HG03139 (cell line): Measurements from ENCODE around the gene SYT15.
A peak's percentile ranks its signal among the peaks of the same experiment; 100 is the strongest.
"Not testable (repeated sequence)": the region's sequence is repeated elsewhere in the genome, so short reads cannot be mapped to it uniquely, and the experiment has no call there.

Experiments
- ATAC-seq: cut with Tn5 transposase; IDR thresholded peaks from one replicate; pipeline ENCODE4 v1.9.1; 2021; ENCODE audit not compliant: unreplicated experiment

The SYT15 gene

DNA sequence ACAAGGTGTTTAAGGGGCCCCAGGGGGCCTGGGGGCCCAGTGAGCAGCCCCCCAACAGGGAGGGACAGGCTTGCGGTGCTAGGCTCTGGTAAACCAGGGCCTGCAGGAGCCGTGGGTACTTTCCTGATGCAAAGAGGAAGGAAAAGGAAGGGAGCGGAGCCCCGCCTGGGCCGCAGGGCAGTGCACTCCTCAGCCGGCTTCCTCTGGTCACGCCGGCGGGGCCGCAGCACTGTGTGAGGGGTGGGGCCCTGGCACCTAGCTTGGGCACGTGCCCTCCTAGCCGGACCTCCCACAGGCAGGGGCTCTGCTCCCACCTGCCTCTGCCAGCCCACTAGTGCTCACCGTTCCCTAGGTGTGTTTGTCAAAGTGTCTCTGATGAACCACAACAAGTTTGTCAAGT lies 6.3 kb downstream of the SYT15 start:
- ATAC-seq = not testable (repeated sequence)

DNA sequence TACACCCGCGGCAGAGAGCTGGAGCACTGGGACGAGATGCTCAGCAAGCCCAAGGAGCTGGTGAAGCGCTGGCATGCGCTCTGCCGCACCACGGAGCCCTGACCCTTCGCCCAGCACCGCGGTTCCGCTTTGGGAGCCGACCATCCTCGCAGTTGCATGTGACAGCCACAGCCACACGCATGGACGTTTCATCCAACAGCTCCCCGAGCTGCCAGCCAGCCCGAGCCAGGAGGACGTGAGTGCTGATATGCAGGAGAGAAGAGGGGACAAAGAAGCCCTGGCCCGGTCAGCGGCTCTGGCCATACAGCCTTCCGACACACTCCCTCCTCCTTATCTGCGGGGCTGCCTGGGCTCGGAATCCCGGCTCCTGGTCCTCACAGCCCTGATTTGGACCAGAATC lies 8.6 kb downstream of the SYT15 start:
- ATAC-seq = not testable (repeated sequence)

DNA sequence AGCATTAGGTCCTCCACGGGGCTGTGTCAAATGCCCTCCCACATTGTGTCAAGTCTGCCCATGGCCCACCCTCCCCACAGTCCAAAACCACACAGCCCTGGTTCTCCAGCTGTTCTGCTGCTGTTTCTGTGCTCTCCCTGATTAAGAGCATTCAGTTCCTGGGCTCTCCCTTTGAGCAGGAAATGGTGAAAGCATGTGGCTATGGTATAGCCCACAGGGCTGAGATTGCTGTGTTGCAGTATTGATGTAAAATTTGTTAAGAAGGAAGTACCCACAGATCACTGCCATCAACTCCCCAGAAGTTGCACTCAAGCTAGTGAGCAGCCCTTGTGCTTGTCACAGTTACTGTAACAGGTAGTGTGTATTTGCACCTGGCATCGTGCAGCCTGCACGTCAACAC lies 9.3 kb downstream of the SYT15 start:
- ATAC-seq = not testable (repeated sequence)

DNA sequence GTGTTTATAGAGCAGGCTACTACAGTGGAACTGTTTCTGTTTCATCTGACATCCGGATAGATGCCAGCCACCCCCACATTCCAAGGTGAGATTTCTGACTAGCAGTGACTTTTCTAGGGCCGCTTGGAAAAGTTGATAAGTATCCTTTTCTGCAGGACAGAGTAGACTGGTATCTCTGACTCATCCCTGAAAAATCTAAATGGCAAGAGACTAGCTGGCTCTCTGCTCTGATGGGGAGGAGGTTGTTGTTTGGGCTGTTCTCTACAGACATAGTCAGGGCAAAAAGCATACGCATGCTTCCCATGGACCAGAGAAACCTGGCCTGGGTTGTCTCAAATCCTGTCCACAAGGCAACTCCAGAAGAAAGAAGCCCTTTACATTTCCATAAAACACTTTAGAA lies 10.7 kb downstream of the SYT15 start:
- not testable (repeated sequence) for ATAC-seq

DNA sequence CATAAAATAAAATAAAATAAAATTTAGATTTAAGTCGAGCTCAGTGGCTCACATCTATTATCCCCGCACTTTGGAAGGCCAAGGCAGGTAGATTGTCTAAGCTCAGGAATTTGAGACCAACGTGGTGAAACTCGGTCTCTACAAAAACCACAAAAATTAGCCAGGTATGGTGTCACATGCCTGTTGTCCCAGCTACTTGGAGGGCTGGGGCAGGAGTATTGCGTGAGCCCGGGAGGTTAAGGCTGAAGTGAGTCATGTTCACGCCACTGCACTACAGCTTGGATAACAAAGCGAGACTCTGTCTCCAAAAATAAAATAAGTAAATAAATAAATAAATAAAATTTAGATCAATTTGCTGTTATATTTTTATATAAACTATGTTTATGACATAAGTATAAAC lies 12.1 kb downstream of the SYT15 start:
- ATAC-seq = not testable (repeated sequence)

DNA sequence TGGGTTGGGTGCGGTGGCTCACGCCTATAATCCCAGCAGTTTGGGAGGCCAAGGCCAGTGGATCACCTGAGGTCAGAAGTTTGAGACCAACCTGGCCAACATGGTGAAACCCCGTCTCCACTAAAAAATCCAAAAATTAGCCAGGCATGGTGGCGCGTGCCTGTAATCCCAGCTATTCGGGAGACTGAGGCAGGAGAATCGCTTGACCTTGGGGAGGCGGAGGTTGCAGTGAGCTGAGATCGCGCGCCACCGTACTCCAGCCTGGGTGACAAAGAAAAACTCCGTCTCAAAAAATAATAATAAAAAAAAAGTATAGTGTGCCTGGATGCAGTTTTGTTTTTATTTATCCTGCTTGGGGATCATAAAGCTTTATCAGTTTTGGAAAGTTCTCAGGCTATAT lies 14.4 kb downstream of the SYT15 start:
- ATAC-seq = not testable (repeated sequence)

DNA sequence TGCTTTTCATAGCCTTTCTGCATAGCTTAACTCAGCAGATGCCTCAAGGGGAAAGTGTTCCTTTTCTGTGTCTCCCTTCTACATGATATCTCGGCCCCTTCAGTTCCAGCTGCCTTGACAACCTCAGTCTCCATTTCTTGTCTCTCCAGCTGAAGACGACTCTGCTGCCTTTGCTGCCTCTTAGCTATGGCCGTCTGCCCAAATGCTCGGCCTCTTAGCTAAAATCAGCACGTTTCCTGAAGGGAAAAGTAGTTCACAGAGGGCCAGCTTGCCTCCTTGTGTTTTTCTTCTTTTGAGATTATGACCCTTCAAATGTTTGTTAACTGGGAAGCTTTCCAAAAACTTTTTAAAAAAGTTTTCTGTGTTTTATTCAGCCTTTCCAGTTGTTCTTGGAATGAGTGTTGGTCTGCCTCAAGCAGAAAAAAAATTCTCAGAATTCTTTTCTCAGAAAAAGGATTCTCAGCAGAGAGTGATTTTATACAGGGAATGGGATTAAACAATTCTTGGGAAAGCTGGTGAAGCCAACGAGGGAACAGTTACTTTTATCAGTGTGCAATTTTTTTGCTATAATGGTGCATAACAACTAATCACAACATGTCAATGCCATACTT lies 15.6 kb downstream of the SYT15 start:
- ATAC-seq = not testable (repeated sequence)

DNA sequence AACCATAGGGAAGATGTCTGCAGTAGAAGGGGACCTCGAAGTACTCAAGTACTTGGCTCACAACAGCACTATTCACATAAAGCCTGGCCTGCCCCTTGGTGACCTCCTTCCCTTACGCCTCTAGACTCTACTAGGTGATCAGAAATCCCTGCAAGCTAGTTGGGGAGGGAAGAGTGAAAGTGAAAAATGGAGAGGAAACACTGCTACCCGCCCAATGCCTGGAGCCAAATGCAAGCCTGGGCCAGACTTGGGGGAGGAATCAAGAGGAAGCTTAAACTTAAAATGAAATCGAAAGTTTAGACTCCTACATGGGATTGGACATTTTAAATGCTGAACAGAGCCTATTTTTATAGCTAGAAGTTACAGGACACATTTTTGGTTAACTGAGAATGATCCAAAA lies 17.6 kb downstream of the SYT15 start:
- not testable (repeated sequence) for ATAC-seq

DNA sequence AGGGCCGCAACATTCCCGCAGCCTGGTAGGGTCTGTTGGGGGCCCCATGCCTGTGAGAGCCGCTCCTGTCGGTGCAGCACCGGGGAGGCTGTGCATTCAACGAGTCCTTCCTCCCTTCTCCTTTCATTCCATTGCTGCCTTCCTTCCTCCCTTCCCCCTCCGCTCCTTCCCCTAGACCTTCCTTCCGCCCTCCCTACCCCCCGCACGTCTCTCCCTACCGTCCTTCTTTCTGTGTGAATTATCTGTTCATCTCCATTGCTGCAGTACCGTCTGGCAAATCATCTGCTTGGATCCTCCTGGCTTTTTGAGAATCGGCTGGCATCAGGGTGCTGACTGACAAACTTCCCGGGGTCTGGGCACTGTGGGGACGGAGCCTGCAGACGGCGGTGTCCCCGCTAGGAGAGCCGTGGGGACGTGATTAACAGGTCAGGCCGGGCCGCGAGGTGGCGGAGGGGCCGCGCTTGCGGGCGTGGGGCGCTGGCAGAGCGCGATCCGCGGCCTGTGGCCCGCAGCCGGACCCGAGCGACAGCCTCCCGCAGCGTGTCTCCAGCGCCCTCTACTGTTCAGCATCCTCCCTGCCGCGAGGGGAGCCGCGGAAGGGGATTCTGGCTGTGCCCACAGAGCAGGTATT lies 18.8 kb downstream of the SYT15 start:
- ATAC-seq = peak; percentile 76

DNA sequence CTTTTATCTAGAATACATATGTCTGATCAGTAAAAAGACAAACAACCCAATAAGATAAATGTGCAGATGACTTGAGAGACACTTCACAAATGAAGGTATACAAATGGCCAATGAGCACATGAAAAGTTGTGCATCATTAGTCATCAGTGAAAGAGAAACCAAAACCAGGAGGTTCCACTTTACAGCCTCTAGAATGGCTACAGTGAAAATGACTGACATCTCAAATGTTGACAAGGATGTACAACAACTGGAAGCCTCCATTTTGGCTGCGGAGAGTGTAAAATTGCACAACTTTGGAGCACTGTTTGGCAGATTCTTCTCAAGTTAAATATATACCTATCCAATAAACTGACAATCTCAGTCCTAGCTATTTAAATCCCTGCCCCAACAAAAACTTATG lies 21.6 kb downstream of the SYT15 start:
- ATAC-seq = peak; percentile 45

DNA sequence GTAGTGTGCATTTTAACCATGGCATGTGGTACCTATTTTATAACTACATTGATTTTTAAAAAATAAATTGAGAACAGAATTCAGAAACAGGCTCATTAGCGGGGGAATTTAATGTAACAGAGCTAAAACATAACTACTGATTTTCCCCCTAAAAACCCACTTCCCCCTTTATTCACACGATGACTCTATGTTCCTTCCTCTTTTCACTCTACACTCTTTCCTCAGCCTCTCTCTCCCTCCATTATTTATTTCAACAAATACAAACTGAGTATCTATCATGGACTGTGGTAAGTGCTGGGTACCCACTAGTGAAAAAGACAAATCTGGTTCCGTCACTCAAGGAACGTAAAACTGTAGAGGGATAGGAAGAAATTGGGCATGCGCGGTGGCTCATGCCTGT lies 36.6 kb downstream of the SYT15 start:
- not testable (repeated sequence) for ATAC-seq

DNA sequence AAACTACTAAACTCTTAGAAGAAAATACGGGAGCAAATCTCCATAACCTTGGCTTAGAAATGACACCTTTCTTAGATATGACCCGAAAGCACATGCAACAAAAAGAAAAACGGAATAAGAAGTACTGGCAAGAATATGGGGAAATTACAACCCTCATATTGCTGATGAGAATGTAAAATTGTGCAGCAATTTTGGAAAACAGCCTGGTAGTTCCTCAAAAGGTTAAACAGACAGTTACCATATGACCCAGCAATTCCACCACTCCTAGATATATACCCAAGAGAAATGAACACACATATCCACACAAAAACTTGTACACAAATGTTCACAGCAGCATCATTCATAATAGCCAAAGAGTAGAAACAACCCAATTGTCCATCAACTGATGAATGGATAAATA lies 37.3 kb downstream of the SYT15 start:
- ATAC-seq = not testable (repeated sequence)

DNA sequence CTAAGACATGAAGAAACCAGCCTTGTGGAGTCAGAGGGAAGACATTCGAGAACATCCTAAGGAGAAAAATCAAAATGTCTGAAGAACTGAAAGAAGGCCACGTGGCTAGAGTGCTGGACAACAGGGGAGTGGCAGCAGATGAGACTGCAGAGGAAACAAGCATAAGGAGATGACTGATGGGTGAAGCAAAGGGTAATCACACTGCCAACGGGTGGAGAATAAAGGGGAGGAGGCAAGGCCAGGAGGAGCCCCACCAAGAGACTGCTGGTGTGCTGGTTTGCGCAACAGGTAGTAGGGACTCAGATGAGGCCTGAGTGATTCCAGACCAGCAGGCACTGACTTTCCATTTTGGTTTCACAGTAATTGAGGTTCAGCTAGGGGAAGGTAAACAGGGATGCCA lies 38.2 kb downstream of the SYT15 start:
- ATAC-seq = not testable (repeated sequence)

DNA sequence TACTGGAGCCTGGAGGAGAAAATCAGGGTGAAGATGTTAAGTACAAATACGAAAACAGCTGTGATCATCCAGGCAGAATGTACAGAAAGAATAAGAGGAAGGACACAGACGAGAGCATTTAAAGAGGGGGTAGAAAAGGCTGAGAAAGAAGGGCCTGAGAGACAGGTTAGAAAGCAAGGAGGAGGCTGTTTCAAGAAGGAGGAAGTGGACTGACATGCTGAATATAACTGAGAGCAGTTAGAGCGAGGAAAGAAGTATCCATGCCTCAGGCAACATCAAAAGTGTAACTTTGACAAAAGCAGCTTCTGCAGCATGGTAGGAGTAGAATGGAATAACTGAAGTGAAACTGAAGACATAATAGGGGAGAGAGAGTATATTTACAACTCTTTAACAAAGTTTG lies 39.0 kb downstream of the SYT15 start:
- ATAC-seq = not testable (repeated sequence)

DNA sequence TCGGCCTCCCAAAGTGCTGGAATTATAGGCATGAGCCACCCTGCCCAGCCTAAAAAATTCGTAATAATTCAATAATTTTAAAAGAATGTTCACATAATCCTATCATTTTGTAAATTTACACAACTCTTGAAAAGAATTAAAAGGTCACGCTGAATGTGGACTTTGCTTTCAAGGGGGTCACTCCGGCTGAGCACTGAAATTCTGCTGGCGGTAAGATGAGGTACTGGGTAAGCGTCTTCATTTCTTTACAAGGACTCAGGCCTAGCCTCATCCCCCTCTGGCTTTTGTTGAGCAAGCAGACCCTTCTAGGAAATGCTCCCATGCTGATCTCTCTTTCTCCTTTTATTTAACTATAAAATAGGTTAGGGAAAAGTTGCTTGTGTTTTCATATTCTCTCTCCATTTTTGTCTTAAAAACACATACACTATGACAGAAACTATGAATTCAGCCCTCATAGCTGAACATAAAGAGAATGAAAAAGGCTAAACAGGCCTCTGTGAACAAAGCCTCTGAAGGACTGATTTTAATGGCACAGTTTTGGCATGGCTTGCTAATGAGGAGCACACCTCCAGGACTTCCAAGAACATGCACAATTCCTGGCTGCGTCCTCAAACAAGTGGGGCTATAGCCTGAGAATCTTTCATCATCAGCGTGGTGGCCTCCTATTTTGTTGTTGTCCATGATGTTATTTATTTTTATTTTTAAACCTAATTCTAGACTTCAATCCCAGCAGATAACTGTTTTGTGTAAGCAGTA lies 45.1 kb downstream of the SYT15 start:
- not testable (repeated sequence) for ATAC-seq

DNA sequence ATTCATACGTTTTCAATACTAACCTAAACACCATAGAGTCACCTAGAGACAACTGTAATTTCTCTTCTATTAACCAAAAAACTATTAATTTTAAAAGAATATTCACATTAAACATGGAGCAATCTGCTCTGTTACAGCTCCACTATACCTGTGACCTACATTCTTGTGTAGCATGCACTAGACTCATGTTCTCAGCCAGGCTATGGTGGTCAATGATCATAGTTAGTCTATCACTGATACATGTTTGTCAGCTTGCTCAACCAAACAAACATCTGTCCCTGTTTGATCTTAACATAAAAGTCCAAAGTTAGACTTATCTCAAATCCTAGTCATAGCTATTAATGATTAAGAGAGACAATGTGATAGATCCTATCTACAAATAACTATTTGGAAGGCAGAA lies 50.9 kb downstream of the SYT15 start:
- ATAC-seq = not testable (repeated sequence)

DNA sequence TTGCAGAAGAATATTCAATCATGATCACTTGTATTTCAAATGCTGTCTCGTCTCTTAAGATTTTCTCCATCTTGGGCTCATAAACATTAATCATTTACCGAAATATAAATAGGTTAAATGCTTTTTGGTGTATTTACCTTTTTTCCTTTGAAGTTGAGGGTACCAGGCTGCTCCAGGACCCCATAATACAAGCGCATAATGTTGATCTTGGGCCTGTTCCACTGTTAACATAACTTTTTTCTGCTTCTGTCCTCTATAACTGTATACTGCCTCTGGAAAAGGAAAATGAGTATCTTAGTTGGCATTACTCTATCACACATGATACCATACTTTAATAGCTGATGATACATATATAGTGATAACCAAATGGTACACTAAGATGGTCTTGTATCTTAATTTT lies 51.9 kb downstream of the SYT15 start:
- not testable (repeated sequence) for ATAC-seq

DNA sequence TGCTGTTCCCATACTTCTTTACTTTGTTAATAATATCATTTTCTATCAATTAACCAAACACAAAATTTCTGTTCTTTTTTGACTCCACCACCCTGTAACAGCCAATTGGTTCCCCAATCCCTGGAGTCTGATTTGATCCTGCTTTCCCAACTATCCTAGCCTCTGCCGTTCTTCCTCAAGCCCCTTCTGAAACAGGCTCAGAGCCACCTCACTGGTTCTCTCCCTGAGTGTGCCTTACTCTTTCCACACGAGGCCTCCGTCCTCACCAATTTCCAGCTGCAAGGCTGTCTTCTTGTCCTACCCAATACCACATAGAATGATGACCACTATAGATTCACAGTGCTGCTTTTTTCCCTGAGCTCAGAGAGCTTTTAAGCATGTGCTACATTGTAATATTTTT lies 52.8 kb downstream of the SYT15 start:
- ATAC-seq = not testable (repeated sequence)

DNA sequence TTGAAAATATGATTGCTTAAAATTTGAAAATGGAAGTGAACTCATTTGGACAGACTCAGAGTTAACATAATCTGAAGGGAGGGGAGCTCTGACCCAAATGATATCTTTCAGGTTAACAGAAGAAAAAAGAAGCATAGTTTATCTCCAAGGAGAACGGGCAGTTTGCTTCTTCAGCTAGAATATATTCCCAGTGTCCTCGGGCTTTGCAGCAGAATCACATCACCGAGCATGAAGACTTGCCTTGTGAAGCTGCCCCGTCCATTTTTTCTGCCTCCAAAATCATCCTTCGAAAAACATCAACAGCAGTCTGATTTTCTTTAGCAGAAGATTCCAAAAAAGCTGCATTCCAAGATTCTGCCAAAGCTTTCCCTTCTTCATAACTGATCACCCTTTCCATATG lies 55.8 kb downstream of the SYT15 start:
- ATAC-seq = not testable (repeated sequence)

DNA sequence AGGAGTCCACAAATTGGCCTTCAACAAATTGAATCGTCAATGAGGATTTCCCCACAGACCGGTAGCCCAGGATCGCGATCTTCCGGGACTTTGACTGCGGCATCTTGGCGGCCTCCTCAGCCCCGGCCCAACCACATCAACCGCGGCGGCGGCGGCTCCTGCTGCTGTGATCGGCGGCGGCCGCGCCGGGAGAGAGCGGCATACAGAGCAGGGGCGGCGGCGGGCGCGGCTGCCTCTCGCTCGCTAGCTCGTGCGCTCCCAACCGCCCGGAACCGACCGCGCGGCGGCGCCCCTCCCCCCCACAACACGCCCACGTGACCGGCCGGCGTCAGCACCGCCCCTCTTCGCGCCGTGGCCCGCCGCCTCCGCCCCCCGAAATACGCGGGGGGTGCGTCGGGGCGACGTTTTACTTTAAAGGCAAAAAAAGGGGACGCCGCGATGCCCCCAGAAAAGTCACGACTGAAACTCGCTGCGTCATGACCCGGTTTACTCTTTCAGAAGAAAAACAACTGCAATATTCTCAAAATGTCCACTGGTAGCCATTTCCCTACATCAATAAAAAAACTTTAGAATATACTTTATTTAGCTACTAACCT lies 56.5 kb downstream of the SYT15 start:
- ATAC-seq = peak; percentile 63

DNA sequence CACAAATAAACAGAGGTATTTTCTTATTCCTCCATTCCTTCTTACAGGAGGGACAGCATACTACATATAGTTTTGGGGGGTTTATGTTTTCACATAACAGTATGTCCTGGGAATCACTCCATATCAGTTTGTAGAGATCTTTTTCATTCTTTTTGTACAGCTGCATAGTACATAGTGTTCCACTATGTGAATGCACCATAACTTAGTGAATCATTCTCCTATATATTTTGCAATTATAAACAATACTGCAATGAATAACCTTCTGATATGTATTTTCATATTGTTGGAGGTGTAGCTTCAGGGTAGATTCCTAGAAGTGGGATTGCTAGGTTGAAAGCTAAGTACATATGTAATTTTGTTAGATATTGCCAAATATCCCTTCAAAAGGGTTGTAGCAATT lies 61.1 kb downstream of the SYT15 start:
- not testable (repeated sequence) for ATAC-seq
